K562 (cell line): ENCODE results near the gene SH3BP4. TPM values are rescaled to one million over a fixed set of nuclear protein-coding genes. Genes with fewer than 3 reads are reported as not detected.
"Not testable (repeated sequence)": the region's sequence is repeated elsewhere in the genome, so short reads cannot be mapped to it uniquely, and the experiment has no call there.

ENCODE experiments used
- ATAC-seq: fragments of 200-7000 bp; cut with Tn5 transposase; 3 replicates; pipeline ENCODE4 v1.9.1; 2020; ENCODE audit warnings: moderate library complexity
- BruUV-seq: library from RNA; stranded (reverse); fragments of 400-500 nt; replicated peaks from 2 replicates; lab custom pipeline; 2021; lab: Mats Ljungman, UMichigan
- CTCF ChIA-PET: fragments of 300-600 bp; formaldehyde crosslinking; extraction: SDS; loops from one replicate; lab custom pipeline; 2021; ENCODE audit warnings: low intra/inter-chr PET ratio; lab: Yijun Ruan, JAX
- POLR2A ChIA-PET: fragments of 300-600, 350-650 bp; sonication (Branson Sonifier 250); formaldehyde crosslinking; extraction: SDS; loops from one replicate; lab custom pipeline; 2021; ENCODE audit warnings: antibody characterized with exemption, inconsistent platforms; lab: Yijun Ruan, JAX
- DNase-seq, 4 experiments: peaks; one replicate each; pipeline versions ENCODE4 v3.0.0 to v3.0.0-alpha.2; 2011 to 2018; ENCODE audit warnings: low spot score in 3 of 4, mixed read lengths in 3 of 4; ENCODE audit errors: extremely low read depth in 1 of 4
- FAIRE-seq: peaks from 2 replicates; lab custom pipeline; 2011; peaks lifted over from hg19 to GRCh38; lab: Jason Lieb, UNC
- H2AFZ ChIP-seq: 2 replicates; pipeline ENCODE4 v1.6.0; 2011; ENCODE audit warnings: low read depth, low read length, control low read depth, inconsistent platforms
- H3K27ac ChIP-seq: fragments of 200-600 bp; 3 replicates; pipeline ENCODE4 v1.8.0; 2011; ENCODE audit warnings: low read depth, mild to moderate bottlenecking, control low read depth, inconsistent platforms, low read length, moderate library complexity, mixed read lengths; ENCODE audit errors: extremely low read depth
- H3K27me3 ChIP-seq, 2 experiments: fragments of 300-600 bp in 1 of 2; 2 replicates in 1 of 2; 3 replicates in 1 of 2; pipeline versions ENCODE4 v1.6.0 to v1.8.0; 2011; ENCODE audit warnings: inconsistent platforms in 2 of 2, low read length in 2 of 2, mild to moderate bottlenecking in 1 of 2, mixed read lengths in 1 of 2, moderate library complexity in 1 of 2; ENCODE audit not compliant: control insufficient read depth in 2 of 2, insufficient read depth in 2 of 2
- H3K36me3 ChIP-seq: fragments of 300-600 bp; 3 replicates; pipeline ENCODE4 v1.8.0; 2011; ENCODE audit warnings: mild to moderate bottlenecking, low read length, inconsistent platforms; ENCODE audit not compliant: control insufficient read depth, insufficient read depth
- H3K4me1 ChIP-seq, 2 experiments: fragments of 200-600 bp in 1 of 2; replicated peaks in 1 of 2; 2 replicates in 1 of 2; 3 replicates in 1 of 2; pipeline versions ENCODE4 v1.5.1 to v1.8.0; 2011; ENCODE audit warnings: inconsistent platforms in 2 of 2, low read length in 2 of 2, mild to moderate bottlenecking in 1 of 2, mixed read lengths in 1 of 2, moderate library complexity in 1 of 2; ENCODE audit not compliant: control insufficient read depth in 2 of 2, insufficient read depth in 2 of 2
- H3K4me2 ChIP-seq: 2 replicates; pipeline ENCODE4 v1.6.1; 2011; ENCODE audit warnings: low read length, control low read depth, inconsistent platforms, mixed read lengths; ENCODE audit not compliant: insufficient read depth
- H3K4me3 ChIP-seq: fragments of 200-600 bp; sonication (generic), shearing (Covaris generic); 2 replicates; pipeline ENCODE4 v1.5.1; 2016; ENCODE audit warnings: control low read depth, inconsistent platforms
- H3K79me2 ChIP-seq: fragments of 200-600 bp; 3 replicates; pipeline ENCODE4 v1.8.0; 2011; ENCODE audit warnings: low read length, inconsistent platforms; ENCODE audit not compliant: control insufficient read depth, insufficient read depth
- H3K9ac ChIP-seq, 2 experiments: 2 replicates each; pipeline versions ENCODE4 v1.6.0 to v1.6.1; 2011; ENCODE audit warnings: low read depth in 2 of 2, low read length in 2 of 2, control low read depth in 1 of 2, inconsistent platforms in 1 of 2, mild to moderate bottlenecking in 1 of 2, mixed read lengths in 1 of 2; ENCODE audit not compliant: insufficient read depth in 1 of 2
- H3K9me1 ChIP-seq: one replicate; pipeline ENCODE4 v1.6.0; 2011; ENCODE audit warnings: inconsistent platforms, mild to moderate bottlenecking, low read length, moderate library complexity; ENCODE audit not compliant: control insufficient read depth, insufficient read depth
- H3K9me3 ChIP-seq: replicated peaks from 2 replicates; pipeline ENCODE4 v1.5.1; 2011; ENCODE audit warnings: low read depth, low read length, inconsistent platforms; ENCODE audit not compliant: control insufficient read depth, insufficient read depth
- H4K20me1 ChIP-seq: replicated peaks from 2 replicates; pipeline ENCODE4 v1.6.1; 2011; ENCODE audit warnings: low read length, inconsistent platforms, mixed read lengths; ENCODE audit not compliant: control insufficient read depth, insufficient read depth
- POLR2G ChIP-seq: fragments of 200-400 bp; formaldehyde crosslinking; IDR thresholded peaks from 2 replicates; pipeline ENCODE4 v1.6.1; 2017; ENCODE audit warnings: low read depth, mild to moderate bottlenecking, antibody characterized with exemption, low read length, moderate library complexity
- SRSF3 ChIP-seq: fragments of 200-400 bp; formaldehyde crosslinking; IDR thresholded peaks from 2 replicates; pipeline ENCODE4 v1.6.1; 2016; ENCODE audit warnings: mild to moderate bottlenecking, low read length, moderate library complexity; ENCODE audit not compliant: insufficient read depth
- ZNF140 ChIP-seq: fragments of 250-450 bp; sonication (Bioruptor Pico); IDR thresholded peaks from 2 replicates; pipeline ENCODE4 v1.8.0; 2021; ENCODE audit warnings: moderate library complexity, mild to moderate bottlenecking, inconsistent platforms
- WGBS: fragments of 100-300 bp; shearing (Covaris generic); methylation state at CpG from one replicate; pipeline ENCODE4 v1.1.6; 2016; ENCODE audit warnings: low coverage, mixed read lengths; ENCODE audit not compliant: insufficient coverage; ENCODE audit errors: missing lambda C conversion rate; 5-methylcytosine and 5-hydroxymethylcytosine counted together
- in situ Hi-C: fragments of 300-500 bp; cut with MboI; formaldehyde crosslinking; loops from 4 replicates; pipeline ENCODE4 v1.15.0; 2018; ENCODE audit warnings: inconsistent platforms, mixed read lengths
- intact Hi-C: fragments of 100-400 bp; cut with micrococcal nuclease; formaldehyde crosslinking; loops from 2 replicates; pipeline ENCODE4 v1.14.2; 2022
- polyA plus RNA-seq, 8 experiments: library from polyadenylated mRNA; depleted of rRNA in 4 of 8; stranded (reverse) in 5 of 8; unstranded in 3 of 8; fragments of >200 nt; fragmentation: Nextera tagmentation in 2 of 8; fragmentation: Illumina TruSeq in 1 of 8; extraction: Ambion mirVana in 2 of 8; extraction: Trizol in 1 of 8; gene quantifications; 2 replicates each; pipeline versions ENCODE4 v1.2.1 to v1.2.3, GENCODE V29; 2011 to 2014; ENCODE audit warnings: inconsistent platforms in 1 of 8, missing spikeins in 1 of 8
- total RNA-seq, 7 experiments: library from RNA; depleted of rRNA in 6 of 7; stranded (reverse); fragments of >200 nt in 6 of 7; fragmentation: Illumina TruSeq in 2 of 7; extraction: Trizol in 2 of 7; gene quantifications; 2 replicates each; pipeline versions ENCODE4 v1.2.1 to v1.2.3, GENCODE V29; 2011 to 2021; ENCODE audit warnings: low replicate concordance in 1 of 7
- TF ChIP-seq, protein P1 (sequence below), 2 experiments: fragments of 450-650 bp; IDR thresholded peaks; 2 replicates each; pipeline ENCODE4 v1.6.1; 2016

Gene SH3BP4
- total and polyA plus RNA-seq, 9 of the 15 experiments (the other 6 are each of a cell fraction or from before 2014, with no cell fraction given): 0.03 to 0.28 (median 0.27) TPM; not detected in 6

DNA sequence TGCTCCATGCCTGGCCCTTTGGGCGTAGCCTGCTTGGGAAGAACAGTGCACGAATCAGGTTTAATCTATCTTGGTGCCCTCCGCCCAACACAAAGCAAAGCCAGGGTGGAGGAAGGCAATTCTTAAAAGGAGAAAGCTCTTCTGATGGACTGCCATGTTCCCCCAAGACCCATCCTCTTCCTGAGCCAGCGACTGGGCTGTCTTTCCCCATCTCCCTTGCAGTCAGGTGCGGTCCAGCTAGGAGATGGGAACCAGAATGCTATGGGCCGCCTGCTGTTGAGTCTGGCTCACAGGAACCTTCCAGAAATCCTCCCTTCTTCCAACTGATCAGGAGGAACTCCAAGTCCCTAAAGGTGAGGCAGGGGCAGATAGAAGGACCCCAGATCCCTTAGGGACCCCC lies 105.0 kb downstream of the SH3BP4 start:
- 0% methylated on average over 5 of the region's 6 CpGs for WGBS
- TF ChIP-seq, protein P1, sequence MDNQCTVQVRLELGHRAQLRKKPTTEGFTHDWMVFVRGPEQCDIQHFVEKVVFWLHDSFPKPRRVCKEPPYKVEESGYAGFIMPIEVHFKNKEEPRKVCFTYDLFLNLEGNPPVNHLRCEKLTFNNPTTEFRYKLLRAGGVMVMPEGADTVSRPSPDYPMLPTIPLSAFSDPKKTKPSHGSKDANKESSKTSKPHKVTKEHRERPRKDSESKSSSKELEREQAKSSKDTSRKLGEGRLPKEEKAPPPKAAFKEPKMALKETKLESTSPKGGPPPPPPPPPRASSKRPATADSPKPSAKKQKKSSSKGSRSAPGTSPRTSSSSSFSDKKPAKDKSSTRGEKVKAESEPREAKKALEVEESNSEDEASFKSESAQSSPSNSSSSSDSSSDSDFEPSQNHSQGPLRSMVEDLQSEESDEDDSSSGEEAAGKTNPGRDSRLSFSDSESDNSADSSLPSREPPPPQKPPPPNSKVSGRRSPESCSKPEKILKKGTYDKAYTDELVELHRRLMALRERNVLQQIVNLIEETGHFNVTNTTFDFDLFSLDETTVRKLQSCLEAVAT (IDR thresholded peaks at IDR 0.05): no peak
- no peak for TF ChIP-seq SRSF3
- no peak for TF ChIP-seq POLR2G
- no peak for TF ChIP-seq ZNF140 (CRISPR knock-in tag)
- Histone ChIP-seq H4K20me1 (no peaks in the 10 kb centered on the region; the same call in 1 of the 2 replicates), H3K9ac (no peak overlapping the region), H3K79me2 (no peaks in the 10 kb centered on the region), H3K4me2 (no peak overlapping the region), H3K27ac (no peak overlapping the region), H3K4me1 (no peaks in the 10 kb centered on the region), H3K9me1 (no peaks in the 10 kb centered on the region), H3K4me3 (no peak overlapping the region), H3K36me3 (no peaks in the 10 kb centered on the region), H3K27me3 (peaks cover 4 to 50% of the 10 kb centered on the region in 2 experiments; a peak in 3 of 5 replicates), H2AFZ (no peak overlapping the region), H3K9me3 (no peaks in the 10 kb centered on the region)
- in situ Hi-C loops: no loop called here
- intact Hi-C loops: no loop called here
- DNase-seq (no peak), ATAC-seq (no peak), FAIRE-seq (no peak)
- ChIA-PET CTCF (no interaction called here), POLR2A (interaction anchor here (0.6 kb wide), 1 partner anchor 42 kb away, joined by 3 read pairs; no protein-coding TSS in a partner anchor)
- no TSS peak for BruUV-seq

DNA sequence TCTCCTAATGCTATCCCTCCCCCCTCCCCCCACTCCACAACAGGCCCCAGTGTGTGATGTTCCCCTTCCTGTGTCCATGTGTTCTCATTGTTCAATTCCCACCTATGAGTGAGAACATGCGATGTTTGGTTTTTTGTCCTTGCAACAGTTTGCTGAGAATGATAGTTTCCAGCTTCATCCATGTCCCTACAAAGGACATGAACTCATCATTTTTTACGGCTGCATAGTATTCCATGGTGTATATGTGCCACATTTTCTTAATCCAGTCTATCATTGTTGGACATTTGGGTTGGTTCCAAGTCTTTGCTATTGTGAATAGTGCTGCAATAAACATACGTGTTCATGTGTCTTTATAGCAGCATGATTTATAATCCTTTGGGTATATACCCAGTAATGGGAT lies 105.8 kb downstream of the SH3BP4 start:
- H3K4me1 ChIP-seq, H3K9ac ChIP-seq, ATAC-seq, H4K20me1 ChIP-seq, CTCF ChIA-PET, H3K9me3 ChIP-seq, H3K9me1 ChIP-seq, H3K4me3 ChIP-seq, BruUV-seq, H3K36me3 ChIP-seq, FAIRE-seq, H3K4me2 ChIP-seq, intact Hi-C loops, POLR2A ChIA-PET, in situ Hi-C loops, H3K79me2 ChIP-seq, H3K27ac ChIP-seq, H2AFZ ChIP-seq, DNase-seq: not testable (repeated sequence)
- WGBS: no CpG with 5 or more reads among the region's 3 CpGs
- H3K27me3 ChIP-seq: peaks cover 3 to 47% of the 10 kb centered on the region in 2 experiments; a peak in 3 of 5 replicates
